HG02852 (cell line): Measurements from ENCODE around the gene DMP1.
"Not testable (repeated sequence)": the region's sequence is repeated elsewhere in the genome, so short reads cannot be mapped to it uniquely, and the experiment has no call there.

Experiments used
- ATAC-seq: cut with Tn5 transposase; IDR thresholded peaks from one replicate; pipeline ENCODE4 v1.9.1; 2021; ENCODE audit warnings: mild to moderate bottlenecking, moderate library complexity; ENCODE audit not compliant: unreplicated experiment

Gene DMP1

DNA sequence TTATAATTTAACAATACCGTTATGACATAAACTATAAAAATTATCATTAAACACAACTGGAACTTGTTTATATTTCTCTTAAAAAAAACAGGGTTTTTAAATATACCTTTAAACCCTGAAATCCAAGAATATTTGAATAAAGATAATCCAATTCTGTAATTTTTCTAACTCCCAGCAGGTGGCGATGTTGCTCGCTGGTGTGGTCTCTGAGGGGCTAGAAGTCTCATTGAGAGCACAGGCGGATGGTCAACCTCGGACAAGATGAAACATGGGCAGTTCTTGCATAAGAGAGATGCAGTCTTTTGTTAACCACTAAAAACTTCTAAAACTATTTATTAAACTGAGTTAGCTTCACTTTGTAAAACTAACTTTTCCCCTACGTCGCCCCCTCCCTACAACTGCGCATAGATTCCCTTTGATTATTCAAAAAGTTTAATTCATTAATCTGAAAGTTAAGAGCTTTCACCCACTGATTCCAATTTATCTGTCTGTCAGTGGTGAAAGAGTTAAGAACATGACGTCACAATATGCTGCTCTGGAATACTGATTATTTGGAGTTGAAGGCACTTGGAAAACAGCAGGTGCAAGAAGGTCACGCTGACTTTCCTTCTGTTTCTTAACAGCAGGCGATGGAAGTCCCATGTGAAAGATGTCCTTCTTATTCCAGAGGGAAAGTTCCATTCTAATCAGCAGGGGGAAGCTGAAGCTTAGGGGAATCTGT lies 29.5 kb downstream of the DMP1 start:
- ATAC-seq = no peak

- ATAC-seq = no peak
These were observed 30.2 kb downstream of the DMP1 start for GRCh38 chr4:87680271-87680670.

DNA sequence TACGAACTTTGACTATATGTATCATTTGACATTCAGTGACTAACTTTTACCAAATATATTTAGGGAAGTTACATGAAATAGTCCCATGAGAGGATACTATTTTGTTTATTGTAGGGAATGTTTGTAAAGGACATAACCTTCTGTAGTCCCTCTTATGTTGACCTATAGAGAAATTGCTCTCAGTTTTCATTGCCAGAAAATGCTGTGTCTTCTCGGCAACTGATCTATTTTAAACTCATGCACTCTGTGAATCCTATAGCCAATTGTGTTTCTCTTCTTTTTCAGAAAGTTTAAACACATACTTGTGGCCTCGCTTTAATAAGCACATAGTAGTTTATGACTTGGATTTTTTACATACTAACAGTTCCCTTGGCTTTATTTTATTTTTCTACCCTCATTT lies 38.2 kb downstream of the DMP1 start:
- no peak for ATAC-seq

DNA sequence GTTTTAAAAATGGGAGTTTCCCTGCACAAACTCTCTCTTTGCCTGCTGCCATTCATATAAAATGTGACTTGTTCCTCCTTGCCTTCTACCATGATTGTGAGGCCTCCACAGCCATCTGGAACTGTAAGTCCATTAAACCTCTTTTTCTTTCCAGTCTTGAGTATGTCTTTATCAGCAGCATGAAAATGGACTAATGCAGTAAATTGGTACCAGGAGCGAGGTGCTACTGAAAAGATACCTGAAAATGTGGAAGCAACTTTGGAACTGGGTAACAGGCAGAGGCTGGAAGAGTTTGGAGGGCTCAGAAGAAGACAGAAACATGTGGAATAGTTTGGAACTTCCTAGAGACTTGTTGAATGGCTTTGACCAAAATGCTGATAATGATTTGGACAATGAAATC lies 40.9 kb downstream of the DMP1 start:
- ATAC-seq = not testable (repeated sequence)

DNA sequence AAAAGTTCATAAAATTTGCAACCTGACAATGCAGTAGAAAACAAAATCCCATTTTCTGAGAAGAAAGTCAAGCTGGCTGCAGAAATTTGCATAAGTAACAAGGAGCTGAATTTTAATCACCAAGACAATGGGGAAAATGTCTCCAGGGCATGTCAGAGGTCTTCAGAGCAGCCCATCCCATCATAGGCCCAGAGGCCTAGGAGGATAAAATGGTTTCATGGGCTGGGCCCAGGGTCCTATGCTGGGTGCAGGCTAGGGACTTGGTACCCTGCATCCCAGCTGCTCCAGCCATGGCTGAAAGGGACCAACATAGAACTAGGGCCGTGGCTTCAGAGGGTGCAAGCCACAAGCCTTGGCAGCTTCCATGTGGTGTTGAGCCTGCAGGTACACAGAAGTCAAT lies 42.0 kb downstream of the DMP1 start:
- ATAC-seq = not testable (repeated sequence)

- ATAC-seq = no peak
These were observed 47.2 kb downstream of the DMP1 start for GRCh38 chr4:87697272-87697671.

DNA sequence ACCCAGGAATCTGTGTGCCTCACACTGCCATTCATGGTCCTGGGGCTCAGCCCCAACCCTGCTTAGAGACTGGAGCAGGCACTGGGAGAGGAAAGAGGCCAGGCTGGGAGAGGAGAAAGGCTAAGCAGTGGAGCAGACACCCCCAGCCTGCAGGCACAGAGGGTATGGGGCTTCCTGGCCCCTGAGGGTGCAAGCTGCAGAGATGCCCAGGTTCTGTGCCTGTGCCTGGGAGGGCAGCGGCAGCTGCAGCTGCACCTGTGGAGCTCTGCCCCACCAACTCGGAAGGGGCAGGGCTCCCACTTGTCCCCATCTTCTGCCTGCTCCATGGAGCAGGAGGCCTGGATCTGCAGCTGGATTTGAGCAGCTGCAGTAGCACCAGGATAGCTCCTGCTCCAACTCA lies 47.9 kb downstream of the DMP1 start:
- ATAC-seq = no peak

DNA sequence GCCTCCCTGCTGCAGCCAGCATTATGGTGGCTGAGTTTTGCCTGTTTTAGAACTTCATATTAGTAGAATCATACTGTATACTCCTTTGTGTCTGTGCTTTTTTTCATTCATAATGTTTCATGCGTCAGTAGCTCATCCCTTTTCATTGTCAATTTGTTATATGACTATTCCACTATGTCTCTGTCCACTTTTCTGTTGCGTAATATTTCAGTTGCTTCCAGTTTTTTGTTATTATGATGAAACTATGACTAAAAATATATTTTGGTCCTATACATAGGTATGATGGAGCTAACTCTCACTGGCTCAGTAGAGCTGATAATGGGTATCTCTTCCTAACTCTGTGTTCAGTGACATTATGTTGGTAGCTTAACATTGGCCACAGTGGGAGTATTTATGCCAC lies 48.3 kb downstream of the DMP1 start:
- no peak for ATAC-seq

- ATAC-seq = no peak
These were observed 53.9 kb downstream of the DMP1 start for GRCh38 chr4:87704001-87704400.

DNA sequence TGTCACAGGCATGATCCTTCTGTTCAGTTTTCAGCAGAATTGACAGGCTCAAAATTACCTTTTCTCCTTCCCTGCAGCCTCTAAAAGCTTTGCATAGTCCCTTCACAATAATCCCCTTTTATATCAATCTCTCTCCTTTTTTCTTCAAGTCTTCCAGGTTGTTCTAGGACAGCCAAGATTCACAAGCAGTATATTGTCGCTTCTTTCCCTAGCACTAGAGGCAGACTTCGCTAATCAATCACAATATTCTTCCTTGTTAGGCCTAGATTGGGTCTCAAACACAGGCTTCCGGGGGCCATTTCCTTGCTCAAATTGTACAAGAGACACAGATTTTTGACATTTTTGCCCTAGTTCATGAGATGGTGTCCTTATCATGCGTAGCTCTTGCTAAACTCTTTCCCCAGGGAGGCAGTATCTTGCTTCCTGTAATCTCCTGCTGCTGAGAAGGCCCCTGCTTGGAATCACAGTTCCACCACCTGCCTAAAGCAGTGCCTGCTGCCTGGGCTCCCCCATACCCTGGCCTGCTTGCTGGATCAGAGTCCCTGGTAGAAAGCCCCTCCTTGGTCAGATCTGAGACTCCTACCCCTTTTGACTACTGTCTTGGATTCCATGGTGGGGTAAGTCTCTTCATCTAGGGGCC lies 57.3 kb downstream of the DMP1 start:
- ATAC-seq = no peak
